ENCODE results near the gene PHLDA1. TPM values are rescaled to one million over a fixed set of nuclear protein-coding genes. Genes with fewer than 3 reads are reported as not detected.

PHLDA1 gene
- total RNA-seq, 1 donor, result 70.4 TPM

DNA sequence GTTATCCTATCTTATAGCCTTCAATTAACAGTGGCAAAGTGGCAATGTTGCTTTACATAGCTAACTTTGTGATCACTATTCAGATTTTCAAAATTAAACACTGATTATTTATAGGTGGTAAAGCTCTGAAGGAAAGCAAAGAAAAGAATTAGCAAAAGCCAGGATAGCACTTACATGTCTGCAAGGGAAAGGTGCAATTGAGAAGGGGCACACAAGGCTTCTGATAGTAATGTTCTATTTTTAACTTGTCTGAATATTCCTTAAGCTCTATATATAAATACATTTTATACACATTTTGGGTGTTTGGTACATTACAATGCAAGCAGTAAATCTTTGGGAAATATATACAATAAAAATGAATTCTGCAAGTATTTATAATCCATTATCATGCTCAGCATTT, 42.0 kb upstream of the PHLDA1 start:
- no peak for TF ChIP-seq CTCF (IDR thresholded peaks at IDR 0.05; ENCODE audit: insufficient read depth, low read depth, low read length)
- no peak for DNase-seq (ENCODE audit: low read depth)
- H3K4me3 ChIP-seq (ENCODE audit: low read depth, low read length), result no peak overlapping the region

DNA sequence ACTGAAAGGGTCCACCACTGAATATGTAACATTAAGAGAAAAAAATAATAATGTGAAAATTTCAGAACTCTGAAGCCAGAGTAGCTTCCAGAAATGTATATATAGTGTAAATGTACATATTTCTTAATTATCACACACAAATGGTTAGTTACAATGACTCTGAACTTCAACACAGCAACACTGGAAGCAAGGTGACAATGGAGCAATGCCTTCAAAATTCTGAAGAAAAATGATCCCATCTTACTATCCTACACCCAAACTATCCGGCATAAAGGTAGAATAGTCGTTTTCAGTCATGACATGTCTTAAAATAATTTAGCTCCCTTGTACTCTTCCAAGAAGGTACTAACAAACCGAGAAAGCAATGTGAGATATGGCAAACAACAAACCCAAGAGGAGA, 41.0 kb upstream of the PHLDA1 start:
- no peak for DNase-seq (ENCODE audit: low read depth)
- TF ChIP-seq CTCF (IDR thresholded peaks at IDR 0.05; ENCODE audit: insufficient read depth, low read depth, low read length), result no peak
- H3K4me3 ChIP-seq (ENCODE audit: low read depth, low read length), result no peak overlapping the region

GRCh38 chr12:76069339-76069738, 37.8 kb upstream of the PHLDA1 start:
- no peak overlapping the region for H3K4me3 ChIP-seq (ENCODE audit: low read depth, low read length)
- TF ChIP-seq CTCF (IDR thresholded peaks at IDR 0.05; ENCODE audit: insufficient read depth, low read depth, low read length), result no peak
- no peak for DNase-seq (ENCODE audit: low read depth)

GRCh38 chr12:76065917-76066316, 34.3 kb upstream of the PHLDA1 start:
- TF ChIP-seq CTCF (IDR thresholded peaks at IDR 0.05; ENCODE audit: insufficient read depth, low read depth, low read length), result no peak
- DNase-seq (ENCODE audit: low read depth), result no peak
- H3K4me3 ChIP-seq (ENCODE audit: low read depth, low read length), result no peak overlapping the region

- no peak overlapping the region for H3K4me3 ChIP-seq (ENCODE audit: low read depth, low read length)
- TF ChIP-seq CTCF (IDR thresholded peaks at IDR 0.05; ENCODE audit: insufficient read depth, low read depth, low read length), result no peak
- no peak for DNase-seq (ENCODE audit: low read depth)
These were observed 33.3 kb upstream of the PHLDA1 start for GRCh38 chr12:76064904-76065303.

DNA sequence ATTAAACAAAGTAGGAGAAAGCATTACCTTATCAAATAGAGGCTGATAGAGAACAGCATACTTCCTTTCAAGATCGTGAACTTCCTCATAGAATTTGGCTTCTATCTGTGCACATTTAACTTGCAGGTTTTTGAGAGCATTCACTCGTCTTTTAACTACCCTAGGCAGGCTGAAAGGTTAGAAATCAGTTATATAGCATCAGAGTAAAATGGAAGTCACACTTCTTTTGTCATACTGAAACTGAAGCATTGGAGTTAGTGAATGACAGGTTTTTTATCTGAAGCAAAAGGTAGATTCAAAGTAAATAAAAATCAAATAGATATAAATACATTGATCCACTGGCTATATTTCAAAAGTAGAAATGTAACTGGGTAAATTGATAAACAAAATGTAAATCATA, 28.5 kb upstream of the PHLDA1 start:
- TF ChIP-seq CTCF (IDR thresholded peaks at IDR 0.05; ENCODE audit: insufficient read depth, low read depth, low read length), result no peak
- DNase-seq (ENCODE audit: low read depth), result no peak
- H3K4me3 ChIP-seq (ENCODE audit: low read depth, low read length), result no peak overlapping the region

DNA sequence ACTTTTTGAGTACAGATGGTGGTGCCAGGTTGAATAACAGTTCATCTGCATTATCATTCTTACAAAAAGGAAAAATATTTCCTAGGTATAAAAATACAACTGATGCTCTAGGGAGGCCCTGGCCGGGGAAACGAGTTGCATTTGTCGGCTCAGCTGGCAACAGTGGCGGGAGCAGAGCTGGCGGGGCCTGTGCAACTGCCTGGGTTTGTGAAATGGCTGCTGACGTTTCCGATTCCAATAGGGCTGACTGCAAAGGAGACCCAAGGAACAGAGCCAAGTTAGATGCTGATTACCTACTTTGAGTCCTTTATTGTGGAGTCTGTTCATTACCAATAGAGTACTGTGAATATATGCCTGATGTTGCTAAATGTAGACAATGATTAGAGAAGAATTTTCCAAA, 25.8 kb upstream of the PHLDA1 start:
- H3K4me3 ChIP-seq (ENCODE audit: low read depth, low read length), result no peak overlapping the region

More for the DNA sequence above, 25.8 kb upstream of the PHLDA1 start:
- DNase-seq (ENCODE audit: low read depth), result no peak
- no peak for TF ChIP-seq CTCF (IDR thresholded peaks at IDR 0.05; ENCODE audit: insufficient read depth, low read depth, low read length)

Measured in fibroblast of villous mesenchyme (primary cell).